Fibroblast of skin of right quadriceps (primary cell): ENCODE measurements around the gene MYBPH.
A peak's percentile ranks its signal among the peaks of the same experiment; 100 is the strongest.

Experiments
- DNase-seq: peaks from one replicate; pipeline ENCODE4 v3.0.0-alpha.2; 2013

MYBPH gene

DNA sequence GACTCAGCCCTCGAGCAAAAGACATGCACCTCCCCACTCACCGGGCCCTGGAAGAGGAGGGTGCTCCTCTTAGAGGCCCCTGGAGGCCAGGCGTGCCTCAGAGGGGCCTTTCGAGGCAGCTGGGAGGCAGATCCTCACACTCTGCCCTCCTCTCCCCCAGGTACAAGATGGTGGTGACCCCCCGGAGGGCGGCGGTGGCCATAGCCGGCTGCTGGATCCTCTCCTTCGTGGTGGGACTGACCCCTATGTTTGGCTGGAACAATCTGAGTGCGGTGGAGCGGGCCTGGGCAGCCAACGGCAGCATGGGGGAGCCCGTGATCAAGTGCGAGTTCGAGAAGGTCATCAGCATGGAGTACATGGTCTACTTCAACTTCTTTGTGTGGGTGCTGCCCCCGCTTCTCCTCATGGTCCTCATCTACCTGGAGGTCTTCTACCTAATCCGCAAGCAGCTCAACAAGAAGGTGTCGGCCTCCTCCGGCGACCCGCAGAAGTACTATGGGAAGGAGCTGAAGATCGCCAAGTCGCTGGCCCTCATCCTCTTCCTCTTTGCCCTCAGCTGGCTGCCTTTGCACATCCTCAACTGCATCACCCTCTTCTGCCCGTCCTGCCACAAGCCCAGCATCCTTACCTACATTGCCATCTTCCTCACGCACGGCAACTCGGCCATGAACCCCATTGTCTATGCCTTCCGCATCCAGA lies 10.4 kb downstream of the MYBPH start:
- no peak for DNase-seq

DNA sequence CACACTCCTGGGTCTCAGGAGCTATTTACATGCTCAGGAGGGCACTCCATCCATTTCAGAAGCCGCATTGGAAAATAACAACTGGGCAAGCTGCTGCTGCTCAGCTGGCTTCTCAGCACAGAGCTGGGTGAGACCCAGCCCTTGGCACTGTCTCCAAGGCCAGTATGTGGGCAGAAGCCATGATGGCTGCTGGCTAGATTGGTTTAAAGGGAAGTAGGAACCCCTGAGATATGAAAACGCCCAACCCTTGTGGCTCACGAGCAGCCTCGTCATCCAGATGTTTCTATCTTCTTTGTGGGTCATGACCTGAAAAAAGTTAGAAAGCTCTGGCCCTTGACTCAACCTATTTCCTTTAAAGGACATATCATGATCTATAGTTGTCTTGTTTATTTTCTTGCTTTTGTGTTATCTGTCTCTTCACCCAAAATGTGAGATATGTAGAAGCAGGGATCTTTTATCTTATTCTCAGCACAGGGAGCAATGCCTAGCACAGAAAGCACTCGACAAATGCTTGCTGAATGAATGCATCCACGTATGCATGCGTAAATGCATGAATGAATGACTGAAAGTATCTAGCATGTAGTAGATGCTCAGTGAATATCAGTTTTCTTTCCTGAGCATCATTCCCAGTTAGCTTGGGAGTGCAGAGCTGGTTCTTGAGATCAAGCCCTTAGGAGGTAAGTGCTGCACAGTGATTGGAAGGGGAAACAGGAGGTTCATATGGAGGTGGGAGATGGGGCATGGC lies 11.6 kb downstream of the MYBPH start:
- no peak for DNase-seq

DNA sequence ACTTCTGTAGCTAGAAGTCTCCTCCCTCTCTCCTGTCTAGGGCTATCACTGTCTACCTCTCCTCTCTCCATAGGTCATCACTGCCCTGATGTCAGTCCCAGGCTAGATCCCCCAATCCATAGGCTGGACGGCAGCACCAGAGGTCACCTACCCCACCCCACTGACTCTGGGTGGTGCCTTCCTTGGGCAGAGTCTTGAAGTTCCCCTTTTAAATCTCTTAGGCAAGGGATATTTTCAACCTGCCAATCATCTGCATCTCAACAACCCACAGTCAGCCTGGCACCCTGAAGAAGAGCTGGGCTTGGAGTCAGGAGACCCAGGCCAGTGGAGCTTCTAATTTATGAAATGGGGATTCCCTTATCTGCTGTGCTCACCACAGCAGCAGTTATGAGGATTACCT lies 13.2 kb downstream of the MYBPH start:
- DNase-seq = no peak

DNA sequence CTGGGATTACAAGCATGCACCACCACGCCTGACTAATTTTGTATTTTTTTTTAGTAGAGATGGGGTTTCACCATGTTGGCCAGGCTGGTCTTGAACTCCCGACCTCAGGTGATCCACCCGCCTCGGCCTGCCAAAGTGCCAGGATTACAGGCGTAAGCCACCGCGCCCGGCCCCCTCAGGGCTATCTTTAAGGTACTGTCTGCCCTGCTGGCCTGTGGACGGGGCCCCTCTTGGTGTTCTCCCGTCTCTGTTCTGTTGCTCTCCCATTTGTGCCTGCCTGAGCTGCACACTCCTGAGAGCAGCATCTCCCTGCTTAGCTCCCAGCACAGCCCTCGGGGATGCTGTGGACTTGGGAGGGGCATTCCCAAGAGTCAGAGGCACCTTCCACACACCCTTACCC lies 13.9 kb downstream of the MYBPH start:
- DNase-seq = no peak

DNA sequence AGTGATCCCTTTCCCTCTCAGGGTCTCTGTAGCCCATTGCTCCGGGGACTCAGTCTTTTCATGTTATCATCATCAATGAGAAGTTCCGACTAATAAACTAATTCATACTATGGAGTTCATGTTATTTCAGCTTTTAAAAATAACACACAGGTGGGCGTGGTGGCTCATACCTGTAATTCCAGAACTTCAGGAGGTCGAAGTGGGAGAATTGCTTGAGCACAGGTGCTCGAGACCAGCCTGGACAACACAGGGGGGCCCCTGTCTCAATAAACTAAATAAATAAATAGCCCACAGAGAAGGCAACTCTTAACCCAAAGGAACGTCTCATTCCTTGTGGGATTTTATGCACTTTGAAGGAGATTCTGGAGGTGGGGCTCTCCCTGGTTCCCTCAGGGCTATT lies 14.5 kb downstream of the MYBPH start:
- no peak for DNase-seq

DNA sequence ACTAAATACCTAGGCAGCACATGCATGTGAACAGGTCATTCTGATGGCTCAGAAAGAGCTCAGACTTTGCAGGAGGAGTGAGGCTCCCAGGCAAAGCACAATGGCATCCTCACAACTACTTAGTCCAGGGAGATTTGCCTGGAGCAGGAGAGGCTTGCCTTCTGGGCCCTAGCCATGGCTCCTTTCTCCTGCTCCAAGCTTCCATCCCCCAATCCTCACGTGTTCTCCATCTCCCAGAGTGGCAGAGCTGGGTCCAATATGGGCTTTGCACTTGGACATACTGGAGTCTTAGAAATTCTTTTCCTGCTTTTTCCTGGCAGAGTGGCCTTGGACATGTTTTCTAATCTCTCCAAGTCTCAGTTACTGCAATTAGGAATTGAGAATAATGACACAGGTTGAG lies 15.8 kb downstream of the MYBPH start:
- DNase-seq = no peak

DNA sequence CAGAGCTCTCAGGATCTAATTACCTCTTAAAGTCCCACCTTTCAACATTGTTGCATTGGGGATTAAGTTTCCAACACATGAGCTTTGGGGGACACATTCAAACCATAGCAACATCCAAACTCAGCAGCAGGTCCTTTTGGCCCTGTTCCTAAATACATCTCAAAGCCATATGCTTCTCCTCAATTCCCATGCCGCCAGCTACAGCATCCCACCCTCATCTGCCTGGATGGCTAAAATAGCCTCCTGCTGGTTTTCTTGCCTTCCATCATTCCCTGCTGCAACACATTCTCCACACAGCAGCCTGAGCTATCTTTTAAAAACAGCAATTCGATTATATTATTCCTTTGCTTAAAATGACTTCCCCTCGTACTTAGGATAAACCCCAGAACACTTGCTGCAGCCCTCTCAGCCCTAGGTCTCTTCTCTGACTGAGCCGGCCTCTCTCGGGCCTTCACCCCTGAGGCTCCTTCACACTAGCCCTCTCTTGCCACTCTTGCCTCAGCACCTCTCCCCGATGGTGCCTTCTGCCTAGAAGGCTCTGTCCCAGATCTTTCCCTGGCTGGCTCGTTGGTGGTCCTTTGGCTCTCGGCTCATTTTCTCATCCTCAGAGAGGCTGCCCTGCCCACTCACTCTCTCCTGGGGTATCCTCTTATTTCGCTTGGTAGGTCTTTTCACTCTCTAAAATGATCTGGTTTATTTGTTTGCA lies 16.5 kb downstream of the MYBPH start:
- no peak for DNase-seq

DNA sequence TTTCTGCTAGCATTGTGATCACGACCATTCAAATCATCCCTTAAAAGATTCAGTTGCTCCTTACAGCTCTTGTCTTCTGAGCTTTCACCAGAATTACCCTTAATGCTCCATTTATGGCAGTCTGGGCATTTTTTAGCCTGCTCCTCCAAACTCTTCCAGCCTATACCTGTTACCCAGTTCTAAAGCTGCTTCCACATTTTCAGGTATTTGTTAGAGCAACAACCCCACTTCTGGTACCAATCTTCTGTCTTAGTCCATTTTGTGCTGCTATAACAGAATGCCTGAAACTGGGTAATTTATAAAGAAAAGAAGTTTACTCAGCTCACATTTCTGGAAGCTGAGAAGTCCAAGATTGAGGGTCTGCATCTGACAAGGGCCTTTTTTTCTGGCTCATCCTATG lies 17.2 kb downstream of the MYBPH start:
- no peak for DNase-seq

DNA sequence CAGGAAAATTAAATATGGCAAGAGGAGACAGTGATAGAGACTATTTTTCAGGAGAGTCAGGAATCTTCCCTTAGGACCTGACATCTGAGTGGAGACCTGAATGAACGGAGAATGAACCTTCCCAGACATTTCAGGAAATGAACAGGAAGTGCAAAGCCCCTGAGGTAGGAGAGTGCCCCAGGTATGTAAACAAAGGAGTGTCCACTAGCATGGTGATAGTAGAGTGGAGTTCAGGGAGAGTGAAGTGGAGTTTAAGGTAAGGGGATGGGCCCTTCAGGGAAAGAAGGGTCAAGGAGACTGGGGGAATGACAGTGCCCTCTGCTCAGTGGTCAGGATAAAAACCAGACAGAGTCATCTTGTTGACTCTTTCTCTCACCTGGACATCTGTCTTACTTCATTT lies 19.3 kb downstream of the MYBPH start:
- DNase-seq = no peak

DNA sequence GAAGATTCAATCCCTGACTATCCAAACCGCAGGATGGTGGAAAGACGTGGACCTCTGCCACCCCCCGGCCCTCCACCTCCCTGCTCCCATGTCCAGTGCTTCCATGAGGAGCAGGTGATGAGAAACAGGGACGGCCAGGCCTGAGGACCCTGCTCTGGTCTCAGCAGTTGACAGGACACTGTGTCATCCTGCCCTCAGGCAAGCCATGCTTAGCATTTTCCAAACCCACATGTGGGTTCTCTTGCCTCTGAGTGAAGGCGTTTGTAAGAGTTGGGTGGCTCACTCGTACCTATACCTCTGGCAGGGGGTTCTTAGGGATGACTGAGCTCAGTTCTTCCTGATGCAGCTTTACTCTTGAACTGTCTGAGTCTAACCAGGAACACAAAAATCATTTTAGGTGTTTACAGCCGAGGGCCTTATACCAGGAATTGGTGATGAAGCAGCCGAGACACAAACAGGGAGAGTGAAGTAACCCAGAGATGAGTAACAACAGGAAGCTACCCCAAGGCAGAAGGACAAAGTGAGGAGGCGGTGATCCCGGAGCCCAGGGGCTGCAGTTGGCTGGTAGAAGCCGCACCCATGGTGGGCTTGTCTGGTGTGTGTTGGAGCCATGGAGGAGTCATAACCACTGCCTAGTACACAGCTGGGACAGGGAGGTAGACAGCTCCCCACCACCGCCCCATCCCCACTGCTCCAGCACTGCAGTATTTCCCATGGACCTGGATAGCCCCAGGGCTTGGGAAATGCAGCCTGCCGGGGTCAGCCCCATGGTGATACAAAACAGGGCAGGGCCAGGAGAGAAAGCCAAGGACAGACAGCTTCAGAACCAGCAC lies 21.4 kb downstream of the MYBPH start:
- peak; percentile 40 for DNase-seq

DNA sequence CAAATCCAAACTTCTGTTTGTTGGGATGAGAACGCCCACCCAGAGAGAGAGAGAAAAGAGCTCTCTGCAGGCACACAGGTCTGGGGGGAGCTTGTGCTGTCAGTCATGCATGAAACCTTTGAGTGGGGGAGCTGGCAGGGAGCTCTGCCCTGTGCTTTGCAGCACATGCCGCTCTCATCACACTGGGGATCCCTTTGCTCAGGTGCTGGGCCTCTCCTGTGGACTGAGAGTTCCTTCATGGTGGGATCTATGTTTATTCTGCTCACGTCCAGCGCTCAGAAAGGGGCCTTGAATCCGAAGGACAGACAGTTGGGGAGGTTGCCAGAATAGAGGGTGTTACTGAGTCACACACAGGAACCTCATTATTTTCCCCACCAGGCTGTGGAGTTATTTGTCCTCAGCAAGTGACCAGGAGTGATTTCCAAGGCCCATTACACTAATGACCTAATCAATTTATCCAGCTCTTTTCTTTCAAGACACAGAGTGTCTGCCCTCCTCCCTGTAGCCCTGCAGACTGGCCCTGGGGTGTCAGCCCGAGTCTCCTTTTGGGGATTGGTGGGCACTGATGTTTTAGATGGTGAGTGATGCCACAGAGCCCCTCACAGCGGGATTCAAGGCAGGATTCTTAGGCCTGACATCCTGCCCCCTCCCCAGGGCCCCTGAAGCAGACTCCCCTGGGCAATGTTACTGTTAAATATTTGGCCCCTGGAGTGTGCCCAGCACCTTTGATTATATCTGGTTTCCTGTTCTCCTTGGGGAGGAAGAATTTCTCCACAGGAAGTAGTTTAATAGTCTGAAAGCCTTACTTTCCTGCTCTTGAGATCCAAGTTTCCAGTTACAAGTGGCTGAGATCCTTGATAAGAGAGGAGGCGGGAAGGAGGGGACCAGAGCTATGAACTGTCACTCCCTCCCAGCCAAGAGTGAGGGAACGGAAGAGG lies 22.3 kb downstream of the MYBPH start:
- no peak for DNase-seq

DNA sequence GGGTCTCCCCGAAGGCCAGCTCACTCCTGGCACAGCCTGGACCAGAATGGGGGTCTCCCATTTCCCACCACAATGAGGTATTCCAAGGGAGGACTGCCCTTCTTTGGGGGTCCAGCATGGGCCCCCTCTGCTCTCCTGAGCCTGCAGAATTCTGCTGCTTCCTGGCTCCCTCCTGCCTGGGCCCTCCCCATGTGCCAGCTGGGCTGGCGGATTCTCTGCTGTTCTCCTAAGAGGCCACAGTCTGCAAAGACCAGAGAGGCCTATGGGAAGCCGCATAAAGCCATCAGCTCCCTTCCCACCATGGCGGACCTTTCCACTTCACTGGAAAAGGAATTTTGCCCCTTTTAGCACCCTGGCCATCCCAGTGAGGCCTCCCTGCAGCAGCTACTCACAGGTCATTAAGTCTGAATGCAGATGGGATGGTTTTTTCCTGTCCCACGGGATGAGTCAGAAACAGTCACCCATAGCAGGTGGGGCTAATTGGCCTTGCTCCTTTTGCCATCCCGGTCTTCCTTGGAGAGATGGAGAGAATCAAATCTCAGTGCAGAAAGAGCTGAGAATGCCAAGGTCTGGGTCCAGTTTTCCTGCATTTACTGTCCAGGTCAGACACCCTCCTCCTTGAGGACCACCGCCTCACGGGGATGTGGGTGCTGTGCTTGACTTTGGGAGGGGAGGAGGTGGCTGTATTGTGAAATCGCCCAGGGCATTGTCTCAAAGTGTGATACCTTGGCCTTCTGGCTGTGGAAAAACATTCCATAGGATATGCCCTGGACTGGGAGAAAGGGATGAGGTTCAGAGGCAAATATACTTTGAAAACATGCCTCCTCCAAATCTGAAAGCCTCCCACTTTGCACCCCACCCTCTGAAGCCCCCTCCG lies 23.2 kb downstream of the MYBPH start:
- peak; percentile 70 for DNase-seq

DNA sequence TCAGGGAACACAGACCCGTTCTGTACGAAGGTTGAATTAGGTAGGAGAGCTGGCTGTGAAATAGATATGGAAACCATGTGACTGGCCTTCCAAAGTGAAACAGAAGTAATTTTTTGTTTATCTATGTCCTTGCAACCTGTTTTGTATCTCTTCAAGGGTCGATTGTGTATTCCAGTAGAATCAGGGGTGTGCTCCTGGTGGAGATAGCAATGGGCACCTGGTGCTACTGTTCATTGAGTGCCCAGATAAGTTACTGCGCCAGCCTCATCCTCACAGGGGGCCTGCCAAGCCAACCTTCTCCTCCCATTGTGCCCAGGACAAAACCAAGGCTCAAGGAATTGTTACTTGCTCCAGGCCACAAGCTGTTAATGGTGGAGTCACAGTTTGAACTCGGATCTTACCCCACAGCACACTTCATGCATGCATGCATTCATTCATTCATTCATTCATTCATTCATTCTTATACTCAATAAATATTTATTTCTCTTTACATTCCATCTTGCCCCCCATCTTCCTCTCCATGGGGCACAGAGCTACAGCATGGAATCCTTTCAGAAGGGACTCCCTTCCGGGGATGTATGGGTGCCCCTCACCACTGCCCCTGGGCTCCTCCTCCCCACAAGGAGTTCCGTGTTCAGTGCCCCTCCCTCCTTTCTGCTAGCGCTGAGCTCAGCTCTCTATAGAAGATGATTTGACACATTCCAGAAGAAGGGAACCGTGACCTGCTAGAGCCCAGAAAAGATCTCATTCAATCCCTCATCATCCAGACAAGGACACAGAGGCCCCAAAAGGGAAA lies 24.1 kb downstream of the MYBPH start:
- no peak for DNase-seq

DNA sequence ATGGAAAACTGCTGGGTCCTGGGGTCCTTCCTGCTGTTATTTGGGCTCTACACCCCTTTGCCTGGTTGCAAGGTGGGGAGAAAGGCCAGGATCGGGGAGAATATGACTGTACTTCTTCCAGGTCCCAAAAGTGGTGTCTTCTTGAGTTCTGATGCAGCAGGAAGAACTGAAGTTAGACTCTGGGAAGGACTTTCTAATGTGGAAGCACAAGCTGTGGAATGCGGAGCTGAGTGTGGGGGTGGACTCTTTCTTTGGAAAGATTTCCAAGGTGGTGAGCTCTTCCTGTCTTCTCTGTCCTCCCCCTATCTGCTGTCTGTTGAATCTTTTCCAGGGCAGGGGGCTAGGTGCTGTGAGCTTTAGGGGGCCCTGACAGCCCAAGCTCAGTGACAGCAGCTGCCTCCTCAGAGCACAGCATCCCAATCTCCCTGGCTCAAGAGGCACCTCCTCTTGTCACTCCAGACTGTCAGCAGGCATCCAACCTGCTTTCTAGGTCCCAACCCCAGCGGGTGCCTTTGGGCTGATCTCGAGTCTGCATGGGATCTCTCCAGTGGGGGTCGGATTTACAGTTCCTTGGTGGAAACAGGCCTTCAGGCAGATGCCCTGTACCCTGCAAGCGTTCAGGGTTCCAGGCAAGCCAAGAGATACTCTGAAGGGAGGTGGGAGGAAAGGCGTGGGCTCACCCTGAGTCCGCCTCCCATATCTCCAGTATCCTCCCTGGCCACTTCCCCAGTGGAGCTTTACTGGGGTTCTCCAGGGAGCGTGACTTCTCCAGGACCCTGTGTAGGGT lies 24.9 kb downstream of the MYBPH start:
- no peak for DNase-seq

DNA sequence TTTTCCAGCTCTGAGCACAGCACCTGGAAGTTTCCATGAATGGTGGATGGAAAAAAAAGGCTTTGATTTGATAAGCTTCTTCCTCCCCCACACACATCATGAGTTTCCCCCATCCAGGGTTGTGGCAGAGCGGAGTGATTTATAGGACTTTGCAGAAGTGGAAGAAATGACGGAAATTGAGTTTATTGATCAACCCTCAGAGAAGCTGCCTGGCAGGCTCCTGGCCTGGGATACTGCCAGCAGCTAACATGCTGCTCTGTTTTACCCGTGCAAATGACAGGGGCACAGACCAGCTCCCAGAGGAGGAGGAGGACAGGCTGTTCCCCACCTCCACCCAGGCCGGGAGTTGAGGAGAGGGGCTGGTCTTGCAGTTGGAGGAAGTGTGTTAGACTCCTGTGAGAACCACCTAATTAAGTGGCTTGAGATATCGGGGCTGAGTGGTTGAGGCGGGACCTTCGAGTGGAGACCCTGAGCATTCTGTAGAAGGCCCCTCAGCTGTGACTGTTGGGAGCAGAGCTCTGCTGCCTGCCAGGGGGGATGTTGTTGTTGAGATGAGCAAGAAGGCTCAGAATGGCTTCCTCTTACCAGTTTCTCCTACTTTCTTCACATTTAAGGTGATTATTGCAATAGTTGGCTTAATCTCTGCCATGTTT lies 26.3 kb downstream of the MYBPH start:
- no peak for DNase-seq

DNA sequence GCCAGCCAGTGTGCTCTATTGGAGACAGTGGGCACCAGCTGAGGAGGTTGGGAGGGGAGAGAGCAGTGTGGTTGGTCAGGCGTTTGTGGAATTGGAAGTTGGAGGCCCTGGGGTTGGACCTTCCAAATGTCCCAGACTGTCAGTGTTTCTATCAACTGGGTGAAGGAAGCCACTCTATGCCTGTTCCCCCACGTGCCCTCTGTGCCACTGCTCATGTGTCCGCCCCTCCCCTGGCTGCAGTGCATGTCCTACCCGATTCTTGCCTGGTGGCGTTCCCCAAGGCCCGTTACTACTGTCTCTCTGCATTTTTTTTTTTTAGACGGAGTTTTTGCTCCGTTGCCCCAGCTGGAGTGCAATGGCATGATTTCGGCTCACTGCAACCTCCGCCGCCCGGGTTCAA lies 27.0 kb downstream of the MYBPH start:
- DNase-seq = no peak

DNA sequence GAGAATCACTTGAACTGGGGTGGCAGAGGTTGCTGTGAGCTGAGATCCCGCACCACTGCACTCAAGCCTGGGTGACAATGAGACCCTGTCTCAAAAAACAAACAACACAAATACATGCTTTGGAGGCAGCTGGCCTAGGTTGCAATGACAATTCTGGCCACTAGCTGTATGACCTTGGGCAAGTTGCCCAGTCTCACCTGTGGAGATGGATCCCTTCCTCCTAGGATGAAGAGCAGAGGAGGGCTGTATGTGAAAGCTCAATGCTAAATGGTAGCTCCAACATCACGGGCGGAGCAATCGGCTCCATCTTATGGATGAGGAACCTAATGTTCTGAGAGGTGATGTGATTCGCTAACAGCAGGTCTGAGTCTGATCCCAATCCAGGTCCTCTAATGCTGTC lies 27.5 kb downstream of the MYBPH start:
- DNase-seq = no peak

DNA sequence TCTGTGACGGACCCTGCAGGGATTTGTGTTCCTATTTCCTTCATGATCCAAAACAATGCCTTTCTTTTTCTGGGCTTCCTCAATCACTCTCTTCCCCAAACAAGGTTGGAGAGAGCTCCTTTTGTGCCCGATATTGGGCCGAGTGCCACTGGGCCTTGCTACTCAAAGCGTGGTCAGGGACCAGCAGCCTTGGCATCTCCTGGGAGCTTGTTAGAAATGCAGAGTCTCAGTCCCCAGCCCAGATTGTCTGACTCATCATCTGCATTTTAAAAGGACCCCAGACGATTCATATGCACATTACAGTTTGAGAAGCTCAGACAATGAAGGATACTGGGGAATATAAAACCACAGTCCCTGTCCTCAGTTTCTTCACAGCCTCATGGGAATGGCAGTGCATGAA lies 28.2 kb downstream of the MYBPH start:
- DNase-seq = no peak

DNA sequence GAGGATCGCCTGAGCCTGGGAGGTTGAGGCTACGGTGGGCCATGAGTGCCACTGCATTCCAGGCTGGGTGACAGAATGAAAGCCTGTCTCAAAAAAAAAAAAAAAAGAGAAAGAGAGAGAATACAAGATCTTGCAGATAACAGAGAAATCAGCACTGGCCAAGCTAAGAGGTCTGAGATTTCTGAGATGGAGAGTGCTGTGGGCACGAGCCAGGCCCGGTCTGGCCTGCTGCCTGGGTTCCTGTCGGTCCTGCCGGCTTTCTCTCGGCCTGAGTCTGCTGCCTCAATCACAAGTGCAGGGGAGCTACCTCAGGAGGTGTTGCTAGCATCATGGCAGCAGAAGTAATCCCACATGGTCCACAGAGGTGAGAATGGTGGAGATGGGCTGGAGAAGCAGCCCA lies 29.1 kb downstream of the MYBPH start:
- no peak for DNase-seq
